HG02943 (cell line): ENCODE data around the gene UBAP1.
A peak's percentile ranks its signal among the peaks of the same experiment; 100 is the strongest.
"Not testable (repeated sequence)": the region's sequence is repeated elsewhere in the genome, so short reads cannot be mapped to it uniquely, and the experiment has no call there.

Experiments used
- ATAC-seq: cut with Tn5 transposase; IDR thresholded peaks from one replicate; pipeline ENCODE4 v1.9.1; 2021; ENCODE audit warnings: mild to moderate bottlenecking, low read depth, moderate library complexity; ENCODE audit not compliant: unreplicated experiment

UBAP1 gene

GRCh38 chr9:34177593-34178435 is 1.0 kb upstream of the UBAP1 start:
- no peak for ATAC-seq

DNA sequence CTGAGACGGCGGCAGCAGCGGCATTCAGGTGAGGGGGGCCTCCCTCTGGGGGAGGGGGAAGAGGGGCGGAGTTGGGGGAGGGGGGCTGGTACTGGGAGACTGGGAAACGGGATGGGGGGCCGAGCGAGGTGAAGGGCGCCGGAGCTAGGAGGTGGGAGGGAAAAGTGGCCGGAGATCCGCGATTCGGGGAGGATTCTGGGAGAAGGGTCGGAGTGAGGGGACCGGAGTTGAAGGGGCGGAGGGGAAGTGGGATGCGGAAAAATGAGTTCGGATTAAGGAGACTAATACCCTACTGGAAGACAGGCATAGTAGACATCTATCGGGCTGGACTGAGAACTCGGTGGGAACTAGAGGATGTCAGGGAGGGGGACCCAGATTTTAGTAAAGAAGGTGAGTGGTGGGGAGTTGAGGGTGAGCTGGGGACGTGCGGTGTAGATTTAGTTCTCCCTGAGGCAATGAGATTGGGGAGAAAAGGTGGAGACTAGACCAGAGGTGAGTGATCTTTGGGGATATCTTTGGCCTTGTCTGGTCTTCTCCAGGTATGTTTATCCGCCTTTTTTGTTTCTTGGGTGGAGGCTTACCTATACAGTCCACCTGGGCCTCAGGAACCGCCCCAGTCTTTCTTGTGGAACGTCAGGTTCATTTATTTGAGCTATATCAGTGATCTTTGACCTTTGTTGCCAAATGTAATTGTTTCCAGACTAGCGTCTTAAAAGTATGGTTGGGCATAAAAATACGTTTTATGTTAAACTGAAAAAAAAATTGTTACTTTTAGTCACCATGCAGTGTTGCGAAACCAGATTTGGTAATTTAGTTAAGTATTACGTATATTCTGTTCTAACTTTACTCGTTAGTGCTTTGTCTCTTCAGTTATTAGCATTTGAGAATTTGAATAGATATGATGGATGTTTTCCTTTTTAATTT is 632 bp downstream of the UBAP1 start:
- ATAC-seq: no peak

- ATAC-seq: peak; percentile 75
These were observed 7.1 kb downstream of the UBAP1 start for GRCh38 chr9:34185778-34186551.

DNA sequence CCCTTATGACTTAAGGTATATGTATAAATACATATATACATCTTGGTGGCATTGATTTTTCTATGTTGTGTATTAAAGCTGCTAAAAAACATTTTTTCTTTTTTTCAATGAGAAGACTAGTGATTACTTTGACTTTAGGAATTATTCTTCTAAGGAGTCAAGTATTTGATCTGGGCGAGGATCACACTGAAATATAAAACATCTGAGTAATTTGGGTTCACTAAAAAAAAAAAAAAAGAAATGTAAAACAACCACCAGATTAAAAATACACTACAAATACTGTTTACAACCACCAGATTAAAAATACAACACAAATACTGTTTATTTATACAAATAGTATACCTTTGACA is 9.0 kb downstream of the UBAP1 start:
- no peak for ATAC-seq

GRCh38 chr9:34190996-34191892 is 12.4 kb downstream of the UBAP1 start:
- ATAC-seq: no peak

- ATAC-seq: no peak
These were observed 16.3 kb downstream of the UBAP1 start for GRCh38 chr9:34195143-34195542.

DNA sequence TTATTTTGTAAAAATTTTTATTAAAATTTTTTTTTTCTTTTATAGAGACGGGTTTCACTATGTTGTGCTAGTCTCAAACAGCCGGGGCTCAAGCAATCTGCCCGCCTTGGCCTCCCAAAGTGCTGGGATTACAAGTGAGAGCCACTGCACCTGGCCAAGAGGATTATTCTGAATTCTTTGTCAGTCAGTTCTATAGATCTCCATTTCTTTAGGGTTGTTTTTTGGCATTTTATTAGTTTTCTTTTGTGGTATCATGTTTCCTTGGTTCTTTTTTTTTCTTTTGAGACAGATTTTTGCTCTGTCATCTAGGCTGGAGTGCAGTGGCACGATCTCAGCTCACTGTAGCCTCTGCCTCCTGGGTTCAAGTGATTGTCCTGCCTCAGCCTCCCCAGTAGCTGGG is 18.4 kb downstream of the UBAP1 start:
- ATAC-seq: not testable (repeated sequence)

DNA sequence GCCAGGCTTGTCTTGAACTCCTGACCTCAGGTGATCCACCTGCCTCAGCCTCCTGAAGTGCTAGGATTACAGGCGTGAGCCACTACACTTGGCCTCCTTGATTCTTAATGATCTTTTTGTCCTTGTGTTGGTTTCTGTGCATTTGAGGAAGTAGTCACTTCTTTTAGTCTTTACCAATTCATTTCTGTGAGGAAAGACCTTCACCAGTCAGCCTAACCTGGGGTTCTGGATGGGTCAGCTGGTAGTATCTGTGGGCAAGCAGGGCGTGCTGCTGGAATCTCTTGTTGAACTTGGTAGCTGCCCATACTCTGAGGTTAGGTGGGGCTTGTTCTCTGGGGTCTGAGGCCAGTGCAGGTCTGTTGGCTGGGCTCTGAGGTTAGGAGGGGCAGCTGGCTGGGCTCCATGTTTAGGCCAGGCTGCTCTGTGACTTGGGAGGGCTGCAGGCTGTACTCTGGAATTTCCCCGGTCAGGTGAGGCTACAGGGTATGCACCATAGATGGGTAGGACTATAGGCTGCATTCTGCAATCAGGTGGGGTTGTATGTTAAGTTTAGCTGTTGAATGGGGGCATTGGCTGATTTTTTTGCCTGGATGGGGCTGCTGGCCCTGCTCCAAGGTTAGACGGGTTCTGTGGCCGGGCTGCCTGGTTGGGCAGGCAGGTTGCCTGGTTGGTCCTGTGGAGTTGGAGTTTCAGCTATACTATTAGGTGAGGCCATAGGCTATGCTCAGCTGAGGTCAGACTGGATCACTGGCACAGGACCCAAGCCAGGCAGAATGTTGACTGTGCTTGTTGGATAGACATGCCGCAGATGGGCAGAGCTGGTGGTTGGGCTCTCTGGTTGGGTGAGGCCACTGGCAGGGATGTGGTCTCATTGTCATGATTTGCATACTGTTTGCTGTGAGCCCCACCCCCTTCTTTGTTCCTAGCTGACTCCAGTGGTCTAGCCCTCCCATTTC is 19.2 kb downstream of the UBAP1 start:
- ATAC-seq: no peak

DNA sequence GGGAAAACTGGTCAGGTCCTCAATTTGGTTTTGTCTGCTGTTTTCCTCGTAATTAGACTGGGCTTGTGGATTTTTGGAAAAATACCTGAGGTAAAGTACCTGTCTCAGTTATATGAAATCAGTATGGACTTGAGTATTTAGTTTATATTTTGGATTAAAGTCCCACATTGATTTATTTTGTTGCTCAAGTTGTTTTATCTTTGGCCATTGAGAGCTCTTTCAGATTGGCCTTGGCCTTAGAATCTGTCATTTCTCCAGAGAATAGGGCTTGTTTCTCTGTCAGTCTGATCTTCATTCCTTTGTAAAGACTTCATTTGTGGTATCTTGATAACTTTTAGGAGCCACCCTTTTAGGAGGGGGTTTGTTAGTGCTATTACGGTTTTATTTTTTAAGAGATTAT is 21.2 kb downstream of the UBAP1 start:
- no peak for ATAC-seq

DNA sequence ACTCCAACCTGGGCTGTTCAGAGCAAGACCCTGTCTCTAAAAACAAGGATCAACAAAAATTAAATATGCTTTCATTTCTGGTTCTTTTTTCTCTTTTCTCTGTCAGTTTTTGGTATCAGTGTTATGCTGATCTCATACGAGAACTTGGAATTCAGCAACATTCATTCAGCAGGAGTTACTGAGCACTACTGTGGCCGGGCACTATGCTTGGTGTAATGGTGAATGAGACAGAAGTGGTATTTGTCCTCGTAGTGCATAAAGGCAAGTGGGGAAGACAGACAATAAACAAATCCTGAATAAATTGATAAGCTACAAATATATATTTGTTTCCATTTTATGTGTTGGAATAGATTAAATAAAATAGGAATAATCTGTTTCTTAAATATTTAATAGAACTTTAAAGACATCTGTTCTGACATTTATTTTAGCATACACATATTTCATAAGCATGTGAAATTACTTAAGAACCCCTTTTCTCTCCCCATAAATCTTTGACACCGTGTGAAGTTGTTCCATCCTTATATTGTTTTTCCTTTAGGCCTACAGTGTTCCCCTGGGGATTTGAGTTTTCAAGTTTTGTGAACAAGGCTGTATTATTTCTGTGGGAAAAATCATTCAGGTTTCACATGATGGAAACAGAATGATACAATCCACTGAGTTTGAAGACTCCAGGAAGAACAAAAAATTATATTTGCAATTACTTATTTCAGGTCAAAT is 24.6 kb downstream of the UBAP1 start:
- ATAC-seq: no peak

GRCh38 chr9:34203992-34204635 is 25.3 kb downstream of the UBAP1 start:
- no peak for ATAC-seq

DNA sequence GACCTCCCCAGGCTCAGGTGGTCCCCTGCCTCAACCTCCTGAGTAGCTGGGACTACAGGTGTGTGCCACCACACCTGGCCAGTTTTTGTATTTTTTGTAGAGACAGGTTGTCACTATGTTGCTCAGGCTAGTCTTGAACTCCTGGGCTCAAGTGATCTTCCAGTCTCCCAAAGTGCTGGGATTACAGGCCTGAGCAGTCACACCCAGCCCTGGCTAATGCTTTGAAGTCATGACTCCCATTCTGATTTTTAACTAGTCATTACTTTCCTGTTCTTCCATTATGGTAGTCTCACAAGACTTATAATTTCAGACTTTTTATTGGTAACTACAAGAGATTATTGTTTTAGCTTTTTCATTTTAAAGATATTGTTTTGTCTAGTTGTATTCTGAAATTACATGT is 26.3 kb downstream of the UBAP1 start:
- ATAC-seq: no peak

GRCh38 chr9:34206561-34206960 is 27.7 kb downstream of the UBAP1 start:
- ATAC-seq: no peak

DNA sequence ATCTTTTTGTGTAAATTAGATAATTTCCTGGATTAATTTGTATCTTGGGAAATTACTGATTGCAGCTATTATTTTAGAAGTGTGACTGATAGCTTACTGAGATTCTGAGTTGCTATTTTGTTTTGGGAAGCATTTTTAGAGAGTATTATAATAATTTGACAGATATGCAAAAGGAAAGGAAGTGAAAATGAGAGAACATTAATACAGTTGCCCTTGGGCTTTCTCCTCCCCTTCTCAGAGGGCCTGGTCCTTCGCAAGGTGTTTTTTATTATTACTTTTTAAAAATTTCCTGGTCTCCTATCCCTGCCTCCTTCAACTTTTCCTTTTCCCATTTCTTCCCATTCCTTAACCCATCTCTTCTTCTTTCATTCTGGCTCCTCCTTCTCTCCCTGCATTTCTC is 32.6 kb downstream of the UBAP1 start:
- no peak for ATAC-seq

GRCh38 chr9:34214354-34215000 is 35.6 kb downstream of the UBAP1 start:
- not testable (repeated sequence) for ATAC-seq

DNA sequence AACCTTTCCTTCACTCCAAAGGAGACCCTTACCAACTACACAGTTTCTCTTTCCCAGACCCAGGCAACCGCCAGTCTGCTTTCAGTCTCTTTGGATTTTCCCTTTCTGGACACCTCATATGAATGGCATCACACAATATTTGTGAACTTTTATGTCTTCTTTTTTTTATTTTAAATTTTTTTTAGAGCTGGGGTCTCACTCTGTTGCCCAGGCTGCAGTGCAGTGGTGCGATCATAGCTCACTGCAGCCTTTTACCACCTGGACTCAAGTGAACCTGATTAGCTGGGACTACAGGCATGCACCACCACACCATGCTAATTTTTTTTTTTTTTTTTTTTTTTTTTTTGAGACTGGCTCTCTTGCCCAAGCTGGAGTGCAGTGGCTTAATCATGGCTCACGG is 37.5 kb downstream of the UBAP1 start:
- no peak for ATAC-seq

- not testable (repeated sequence) for ATAC-seq
These were observed 38.2 kb downstream of the UBAP1 start for GRCh38 chr9:34217015-34217414.
